GM18861 (cell line): ENCODE results near the gene PTPN13.
"Not testable (repeated sequence)": the region's sequence is repeated elsewhere in the genome, so short reads cannot be mapped to it uniquely, and the experiment has no call there.

Source experiments
- ATAC-seq: cut with Tn5 transposase; IDR thresholded peaks from one replicate; pipeline ENCODE4 v1.9.1; 2021; ENCODE audit not compliant: unreplicated experiment

The PTPN13 gene

GRCh38 chr4:86631166-86631565 is 37.1 kb downstream of the PTPN13 start:
- ATAC-seq: no peak

- no peak for ATAC-seq
Observed at GRCh38 chr4:86633854-86634253, 39.7 kb downstream of the PTPN13 start.

- ATAC-seq: no peak
Observed at GRCh38 chr4:86640469-86640868, 46.4 kb downstream of the PTPN13 start.

GRCh38 chr4:86641516-86642090 is 47.5 kb downstream of the PTPN13 start:
- ATAC-seq: no peak

GRCh38 chr4:86644892-86645291 is 50.8 kb downstream of the PTPN13 start:
- no peak for ATAC-seq

GRCh38 chr4:86652332-86652932 is 58.3 kb downstream of the PTPN13 start:
- no peak for ATAC-seq

- ATAC-seq: no peak
Observed at GRCh38 chr4:86653237-86653865, 59.2 kb downstream of the PTPN13 start.

GRCh38 chr4:86656781-86657180 is 62.7 kb downstream of the PTPN13 start:
- ATAC-seq: not testable (repeated sequence)

- no peak for ATAC-seq
Observed at GRCh38 chr4:86657382-86657781, 63.3 kb downstream of the PTPN13 start.

- no peak for ATAC-seq
Observed at GRCh38 chr4:86657910-86658309, 63.8 kb downstream of the PTPN13 start.

- ATAC-seq: no peak
Observed at GRCh38 chr4:86660401-86660800, 66.3 kb downstream of the PTPN13 start.

- no peak for ATAC-seq
Observed at GRCh38 chr4:86661006-86661405, 66.9 kb downstream of the PTPN13 start.

GRCh38 chr4:86661418-86661817 is 67.3 kb downstream of the PTPN13 start:
- ATAC-seq: no peak

- ATAC-seq: no peak
Observed at GRCh38 chr4:86664959-86665358, 70.8 kb downstream of the PTPN13 start.

GRCh38 chr4:86670298-86670697 is 76.2 kb downstream of the PTPN13 start:
- no peak for ATAC-seq

GRCh38 chr4:86670756-86671155 is 76.6 kb downstream of the PTPN13 start:
- ATAC-seq: no peak

- no peak for ATAC-seq
Observed at GRCh38 chr4:86675548-86675947, 81.4 kb downstream of the PTPN13 start.

GRCh38 chr4:86678796-86679195 is 84.7 kb downstream of the PTPN13 start:
- no peak for ATAC-seq

- no peak for ATAC-seq
Observed at GRCh38 chr4:86679441-86679840, 85.3 kb downstream of the PTPN13 start.

- ATAC-seq: no peak
Observed at GRCh38 chr4:86683167-86683566, 89.1 kb downstream of the PTPN13 start.

- no peak for ATAC-seq
Observed at GRCh38 chr4:86683983-86684382, 89.9 kb downstream of the PTPN13 start.

- ATAC-seq: no peak
Observed at GRCh38 chr4:86685401-86685800, 91.3 kb downstream of the PTPN13 start.

- ATAC-seq: no peak
Observed at GRCh38 chr4:86686741-86687140, 92.6 kb downstream of the PTPN13 start.
